HG02970 (cell line): ENCODE results near the gene IGF1R.
A peak's percentile ranks its signal among the peaks of the same experiment; 100 is the strongest.

Source experiments
- ATAC-seq: cut with Tn5 transposase; IDR thresholded peaks from one replicate; pipeline ENCODE4 v1.9.1; 2021; ENCODE audit warnings: mild to moderate bottlenecking, moderate library complexity, moderate number of reproducible peaks; ENCODE audit not compliant: unreplicated experiment, low FRiP score

IGF1R gene

GRCh38 chr15:98767692-98768091 is 119.4 kb downstream of the IGF1R start:
- no peak for ATAC-seq

DNA sequence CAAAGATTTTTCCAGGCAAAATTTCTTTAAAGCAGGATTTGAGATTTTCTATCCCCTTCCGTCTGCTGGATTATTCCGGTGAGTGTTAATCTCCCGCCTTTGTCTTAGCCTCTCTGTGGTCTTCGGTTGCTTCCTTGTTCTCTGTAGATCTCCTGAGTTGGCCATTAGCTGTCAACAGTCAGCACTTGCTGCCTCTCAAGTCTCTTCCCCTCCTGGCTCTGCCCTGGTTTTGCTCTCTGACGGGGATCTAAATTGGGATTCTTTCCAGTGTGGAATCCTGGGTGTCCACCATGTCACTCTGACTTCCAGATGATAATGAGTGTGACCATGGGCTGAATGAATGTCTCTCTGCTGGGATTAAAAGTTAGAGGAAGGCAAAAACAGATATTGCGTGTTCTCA is 121.5 kb downstream of the IGF1R start:
- ATAC-seq, result no peak

DNA sequence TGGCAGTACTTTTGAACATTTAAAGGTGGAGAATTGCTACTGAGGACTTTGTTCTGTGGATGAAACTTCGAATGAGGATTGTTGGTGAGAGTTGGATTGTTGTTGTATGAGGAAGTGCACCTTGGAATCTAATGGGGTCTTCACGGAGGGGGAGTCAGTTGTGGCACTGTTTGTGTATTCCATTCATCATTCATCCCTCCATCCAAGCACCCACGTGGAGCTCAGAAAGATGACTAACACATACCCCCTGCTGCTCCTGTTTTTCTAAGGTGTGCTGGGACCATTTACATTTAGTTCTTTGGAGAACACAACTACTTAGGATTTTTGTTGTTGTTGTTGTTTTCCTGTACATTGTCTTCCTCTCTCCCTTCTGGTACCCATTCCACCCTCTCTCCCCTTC is 122.6 kb downstream of the IGF1R start:
- no peak for ATAC-seq

- no peak for ATAC-seq
Measured at GRCh38 chr15:98771541-98771940, 123.2 kb downstream of the IGF1R start.

DNA sequence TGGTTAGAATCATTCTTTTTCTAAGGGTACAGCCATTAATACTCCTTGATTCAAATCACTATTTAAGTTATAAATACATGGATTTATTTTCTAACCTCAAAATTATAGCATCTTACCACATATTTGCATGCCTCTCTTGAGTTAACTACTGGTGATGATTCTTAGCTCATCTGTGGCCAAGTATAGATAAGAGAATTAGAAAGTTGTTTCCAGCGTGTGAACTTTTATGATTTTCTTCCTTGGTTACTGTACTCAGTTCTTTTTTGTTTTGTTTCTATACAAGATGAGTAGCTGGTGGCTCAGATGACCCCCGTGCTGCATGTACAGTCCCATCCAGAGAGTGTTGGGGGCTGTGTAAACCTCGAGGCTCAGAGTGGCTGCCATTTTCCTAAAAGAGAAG is 124.6 kb downstream of the IGF1R start:
- ATAC-seq, result no peak

DNA sequence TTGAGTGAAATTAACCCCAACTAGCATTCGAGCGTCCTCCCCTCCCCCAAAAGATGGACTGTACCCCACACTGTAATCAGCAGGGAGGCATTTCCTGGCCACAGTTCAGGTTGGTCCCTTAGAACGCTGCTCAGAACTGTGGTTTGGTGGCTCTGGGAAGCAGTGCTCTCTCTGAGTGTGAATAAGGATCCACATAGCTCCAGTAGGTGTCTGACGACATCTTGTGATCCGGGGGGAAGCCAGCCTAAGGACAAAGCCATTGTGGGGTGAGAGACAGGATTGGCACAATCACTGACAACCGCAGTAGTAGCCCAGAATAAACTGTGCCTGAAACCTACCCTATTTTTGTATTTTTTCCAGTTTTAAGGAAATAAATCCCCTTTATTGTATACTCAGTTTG is 125.3 kb downstream of the IGF1R start:
- no peak for ATAC-seq

- ATAC-seq, result no peak
Measured at GRCh38 chr15:98774756-98775497, 126.6 kb downstream of the IGF1R start.

DNA sequence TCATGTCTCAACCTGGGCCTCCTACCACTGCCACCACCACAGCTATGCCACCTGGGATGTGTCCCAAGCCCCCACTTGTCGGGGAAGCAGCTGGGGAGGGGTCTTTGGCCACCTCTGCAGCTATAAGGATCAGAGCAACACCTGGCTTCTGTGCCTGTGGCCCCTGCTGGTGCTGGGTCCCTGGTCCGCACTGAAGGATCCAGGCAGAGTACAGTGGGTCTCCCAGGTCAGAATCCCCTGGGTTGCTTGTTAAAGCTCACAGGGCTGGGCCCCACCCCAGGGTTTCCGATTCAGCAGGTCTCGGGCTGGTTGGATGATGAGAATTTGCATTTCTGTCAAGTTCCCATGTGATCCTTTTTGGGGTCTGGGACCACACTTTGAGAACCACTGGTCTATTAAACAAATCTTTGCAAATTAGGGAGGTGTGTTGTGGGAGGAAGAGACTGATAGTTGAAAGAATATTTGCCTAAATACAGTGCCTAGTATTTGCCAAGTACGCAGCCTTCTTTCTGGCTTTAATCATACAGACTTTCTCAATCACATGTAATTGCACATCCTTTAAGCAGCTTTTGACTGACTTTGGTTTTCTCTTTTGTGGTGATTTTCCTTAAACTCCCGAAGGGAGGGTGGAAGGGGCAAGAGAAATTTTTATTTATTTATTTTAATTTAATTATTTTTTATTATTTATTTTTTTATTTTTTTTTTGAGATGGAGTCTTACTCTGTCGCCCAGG is 127.3 kb downstream of the IGF1R start:
- ATAC-seq, result no peak

DNA sequence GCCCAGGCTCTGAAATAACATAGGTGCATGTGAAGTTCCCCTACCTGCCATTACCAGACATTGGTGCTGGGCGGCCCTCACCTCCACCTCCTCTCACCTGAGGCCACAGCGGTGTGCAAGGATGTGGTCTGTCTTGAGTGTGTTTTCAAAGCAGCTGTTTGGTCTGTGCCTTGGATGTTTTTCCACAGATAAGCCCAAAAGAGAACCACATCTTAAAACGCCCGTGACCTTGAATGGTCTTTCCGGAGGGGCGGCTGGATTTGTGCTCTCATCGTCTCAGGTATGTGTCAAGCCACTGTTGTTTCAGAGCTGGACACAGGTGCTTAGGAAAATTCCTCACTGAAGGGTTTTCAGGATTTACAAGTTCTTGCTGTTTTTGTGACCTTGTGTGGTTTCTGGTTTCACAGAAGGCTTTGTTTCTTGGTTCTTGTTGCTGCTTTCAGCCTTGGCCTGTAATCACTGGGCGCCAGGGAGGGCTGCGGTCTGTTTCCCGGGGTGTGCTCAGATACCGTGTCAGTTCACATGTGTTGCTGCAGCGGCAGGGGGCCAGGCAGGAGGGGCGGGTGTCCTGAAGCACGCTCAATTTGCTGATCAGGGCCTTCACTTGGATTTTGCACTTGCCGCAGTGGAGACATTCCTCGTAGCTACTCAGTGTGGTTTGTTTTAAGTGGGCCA is 128.4 kb downstream of the IGF1R start:
- no peak for ATAC-seq

- ATAC-seq, result no peak
Measured at GRCh38 chr15:98777426-98777825, 129.1 kb downstream of the IGF1R start.

- ATAC-seq, result no peak
Measured at GRCh38 chr15:98778263-98778959, 130.1 kb downstream of the IGF1R start.

- no peak for ATAC-seq
Measured at GRCh38 chr15:98778960-98779359, 130.6 kb downstream of the IGF1R start.

- peak; percentile 75 for ATAC-seq
Measured at GRCh38 chr15:98779463-98780071, 131.2 kb downstream of the IGF1R start.

GRCh38 chr15:98781838-98782237 is 133.5 kb downstream of the IGF1R start:
- no peak for ATAC-seq

DNA sequence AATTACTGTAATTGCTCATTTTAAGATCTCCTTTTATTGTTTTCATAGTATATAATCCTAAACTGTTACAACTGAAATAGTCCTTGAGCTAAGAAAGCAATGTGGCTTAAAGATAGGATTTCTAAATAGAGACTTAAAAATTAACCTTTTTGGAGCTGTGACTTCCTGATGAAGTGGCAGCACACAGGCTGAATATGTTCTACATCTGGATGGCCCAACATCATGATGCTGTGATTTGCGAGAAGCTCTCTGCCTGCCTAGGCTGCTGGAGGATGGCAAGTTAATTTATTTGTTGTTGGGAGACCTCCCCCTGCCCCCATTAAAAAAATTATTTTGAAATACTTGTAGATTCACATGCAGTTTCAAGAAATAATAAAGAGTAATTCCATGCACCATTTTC is 134.5 kb downstream of the IGF1R start:
- no peak for ATAC-seq

- no peak for ATAC-seq
Measured at GRCh38 chr15:98785431-98785806, 137.1 kb downstream of the IGF1R start.

DNA sequence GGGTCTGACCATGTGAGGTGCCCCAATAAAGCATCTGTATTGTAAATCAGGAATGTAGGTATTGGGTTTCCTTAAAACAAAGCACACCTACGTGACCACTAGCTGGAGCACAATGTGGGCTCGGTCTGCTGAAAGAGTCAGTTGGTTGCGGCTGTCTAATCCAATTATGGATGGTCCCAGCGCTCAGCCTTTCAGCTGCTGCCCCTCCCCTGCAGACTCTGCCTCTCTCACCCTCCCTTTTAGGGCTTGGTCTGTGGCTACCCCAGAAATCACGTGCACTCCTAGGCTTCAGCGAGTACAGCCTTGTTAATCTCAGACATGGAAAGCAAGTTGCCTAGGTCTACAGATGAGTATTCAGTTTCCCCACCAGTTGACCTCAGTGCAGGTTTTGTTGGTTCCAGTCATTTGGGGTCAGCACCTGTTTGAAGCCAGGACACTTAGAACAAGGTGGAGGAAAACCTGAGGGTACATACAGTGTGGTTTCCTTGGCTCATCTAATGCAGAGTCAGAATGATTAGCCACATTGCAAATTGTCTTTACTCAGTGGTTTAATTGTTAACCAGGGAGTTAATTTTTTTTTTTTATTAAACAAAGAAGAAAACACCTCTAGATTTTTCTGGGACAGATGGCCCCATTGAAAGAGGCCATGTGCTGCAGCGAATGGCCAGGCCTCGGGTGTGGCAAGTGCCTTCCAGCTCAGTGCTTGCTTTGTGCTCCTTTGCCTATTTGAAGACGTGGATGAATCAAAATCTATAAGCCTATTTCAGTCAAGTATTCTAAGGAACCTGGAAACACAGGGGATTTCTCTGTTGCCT is 137.7 kb downstream of the IGF1R start:
- ATAC-seq, result peak; percentile 65

GRCh38 chr15:98786717-98787116 is 138.4 kb downstream of the IGF1R start:
- no peak for ATAC-seq

- ATAC-seq, result no peak
Measured at GRCh38 chr15:98787194-98787593, 138.9 kb downstream of the IGF1R start.
